Kidney (tissue), 14 donors: ENCODE results near the gene FAM193A. TPM values are rescaled to one million over a fixed set of nuclear protein-coding genes. Genes with fewer than 3 reads are reported as not detected.
"Not testable (repeated sequence)": the region's sequence is repeated elsewhere in the genome, so short reads cannot be mapped to it uniquely, and the experiment has no call there.

Experiments
- DNase-seq, 5 donors: peaks; one replicate each; pipeline ENCODE4 v3.0.0-alpha.2; 2013 to 2020
- FAIRE-seq: peaks from 2 replicates; lab custom pipeline; 2012; peaks lifted over from hg19 to GRCh38; lab: Jason Lieb, UNC
- H3K27ac ChIP-seq, 2 donors: one replicate each; pipeline ENCODE4 v1.7.0; 2013; ENCODE audit warnings: low read depth in 2 of 2, low read length in 2 of 2, inconsistent platforms in 1 of 2
- H3K27me3 ChIP-seq: one replicate; pipeline ENCODE4 v1.7.1; 2013; ENCODE audit warnings: low read length, inconsistent platforms; ENCODE audit not compliant: control insufficient read depth, insufficient read depth
- H3K36me3 ChIP-seq, 3 donors: one replicate each; pipeline versions ENCODE4 v1.7.0 to v1.7.1; 2013; ENCODE audit warnings: low read length in 3 of 3, control low read depth in 1 of 3, inconsistent platforms in 1 of 3; ENCODE audit not compliant: insufficient read depth in 3 of 3, control insufficient read depth in 2 of 3
- H3K4me1 ChIP-seq, 3 donors: one replicate each; pipeline versions ENCODE4 v1.7.0 to v1.7.1; 2013; ENCODE audit warnings: low read length in 3 of 3, inconsistent platforms in 1 of 3, low read depth in 1 of 3; ENCODE audit not compliant: control insufficient read depth in 2 of 3, insufficient read depth in 2 of 3
- H3K4me3 ChIP-seq, 3 donors: one replicate each; pipeline versions ENCODE4 v1.7.0 to v1.8.1; 2013; ENCODE audit warnings: low read length in 3 of 3, control low read depth in 1 of 3, inconsistent platforms in 1 of 3
- H3K9ac ChIP-seq, 3 donors: one replicate each; pipeline versions ENCODE4 v1.7.0 to v1.7.1; 2013; ENCODE audit warnings: low read length in 3 of 3, control low read depth in 1 of 3, inconsistent platforms in 1 of 3
- H3K9me3 ChIP-seq, 3 donors: one replicate each; pipeline versions ENCODE4 v1.7.0 to v1.7.1; 2013; ENCODE audit warnings: low read length in 3 of 3, control low read depth in 1 of 3, inconsistent platforms in 1 of 3; ENCODE audit not compliant: control insufficient read depth in 2 of 3, insufficient read depth in 1 of 3
- CTCF ChIP-seq: IDR thresholded peaks from 3 replicates; pipeline ENCODE4 v1.5.1; 2012; ENCODE audit warnings: mild to moderate bottlenecking, moderate library complexity, borderline replicate concordance; ENCODE audit not compliant: insufficient read depth; ENCODE audit errors: extremely low read depth
- intact Hi-C: fragments of 100-400 bp; cut with DNase I; formaldehyde crosslinking; loops from one replicate; pipeline ENCODE4 v1.11.1; 2022
- polyA plus RNA-seq: library from polyadenylated mRNA; stranded (reverse); fragments of 350-450 nt; fragmentation: Illumina TruSeq; extraction: RNeasy Lipid Tissue Mini Kit (QIAGEN cat#74804); gene quantifications from one replicate; pipeline ENCODE4 v1.2.3, GENCODE V29; 2014; ENCODE audit warnings: low read depth, low replicate concordance; ENCODE audit not compliant: insufficient read depth
- total RNA-seq: library from RNA; stranded (reverse); fragmentation: NEBNext Ultra II Directional; extraction: Animal tissue kit (Norgen Biotek cat#: 25700); gene quantifications from one replicate; pipeline ENCODE4 v1.2.1, GENCODE V29; 2021
- donor health status: control.
- donor health status: control.
- donor health status: control.
- donor health status: control.
- donor health status: control.
- donor health status: DM: yes; HTN: yes; CAD: no.
- donor health status: Normal renal cell carcinoma (clear cell type).

Gene FAM193A
- total and polyA plus RNA-seq, 2 donors from 2014 or later: 6.3 to 29.3 TPM

GRCh38 chr4:2630556-2631273 lies 94.3 kb downstream of the FAM193A start:
- no peak for TF ChIP-seq CTCF
- Histone ChIP-seq H3K9me3 (no peaks in the 10 kb centered on the region), H3K9ac (no peak overlapping the region), H3K27ac (no peak overlapping the region), H3K27me3 (no peaks in the 10 kb centered on the region), H3K4me1 (no peaks in the 10 kb centered on the region), H3K4me3 (no peak overlapping the region), H3K36me3 (peaks cover 2 to 26% (median 24%) of the 10 kb centered on the region in 3 donors)
- intact Hi-C loops: no loop called here
- FAIRE-seq (no peak), DNase-seq (no peak)

GRCh38 chr4:2634014-2634413 lies 97.6 kb downstream of the FAM193A start:
- no peak overlapping the region for H3K27ac ChIP-seq

GRCh38 chr4:2636331-2636730 lies 99.9 kb downstream of the FAM193A start:
- no peaks in the 10 kb centered on the region for H3K4me1 ChIP-seq
- no peak overlapping the region for H3K9ac ChIP-seq
- H3K9me3 ChIP-seq: no peaks in the 10 kb centered on the region
- no peak overlapping the region for H3K27ac ChIP-seq
- no peaks in the 10 kb centered on the region for H3K27me3 ChIP-seq
- H3K4me3 ChIP-seq: no peak overlapping the region
- intact Hi-C loops: no loop called here
- no peak for DNase-seq
- TF ChIP-seq CTCF: no peak
- no peak for FAIRE-seq
- H3K36me3 ChIP-seq: peaks cover 7 to 33% (median 21%) of the 10 kb centered on the region in 3 donors

More at GRCh38 chr4:2634014-2634413, 97.6 kb downstream of the FAM193A start:
- Histone ChIP-seq H3K4me1 (no peaks in the 10 kb centered on the region), H3K27me3 (no peaks in the 10 kb centered on the region), H3K9ac (no peak overlapping the region), H3K4me3 (no peak overlapping the region), H3K36me3 (peaks cover 0 to 29% (median 21%) of the 10 kb centered on the region in 3 donors), H3K9me3 (no peaks in the 10 kb centered on the region)
- no peak for TF ChIP-seq CTCF
- FAIRE-seq (no peak), DNase-seq (no peak)
- intact Hi-C loops: no loop called here

- H3K9me3 ChIP-seq, H3K27me3 ChIP-seq, intact Hi-C loops, H3K27ac ChIP-seq, FAIRE-seq, DNase-seq, H3K4me3 ChIP-seq, H3K9ac ChIP-seq, H3K4me1 ChIP-seq: not testable (repeated sequence)
- H3K36me3 ChIP-seq: peaks cover 7 to 30% (median 16%) of the 10 kb centered on the region in 3 donors
Measured at GRCh38 chr4:2636994-2637393, 100.5 kb downstream of the FAM193A start.
